ENCODE measurements around the gene EPHB2. TPM values are rescaled to one million over a fixed set of nuclear protein-coding genes. Genes with fewer than 3 reads are reported as not detected.

EPHB2 gene
- total RNA-seq, 2 donors from 2014 or later = 34.0 to 50.7 TPM

GRCh38 chr1:22825486-22826189, 115.0 kb downstream of the EPHB2 start:
- TF ChIP-seq, protein P1, sequence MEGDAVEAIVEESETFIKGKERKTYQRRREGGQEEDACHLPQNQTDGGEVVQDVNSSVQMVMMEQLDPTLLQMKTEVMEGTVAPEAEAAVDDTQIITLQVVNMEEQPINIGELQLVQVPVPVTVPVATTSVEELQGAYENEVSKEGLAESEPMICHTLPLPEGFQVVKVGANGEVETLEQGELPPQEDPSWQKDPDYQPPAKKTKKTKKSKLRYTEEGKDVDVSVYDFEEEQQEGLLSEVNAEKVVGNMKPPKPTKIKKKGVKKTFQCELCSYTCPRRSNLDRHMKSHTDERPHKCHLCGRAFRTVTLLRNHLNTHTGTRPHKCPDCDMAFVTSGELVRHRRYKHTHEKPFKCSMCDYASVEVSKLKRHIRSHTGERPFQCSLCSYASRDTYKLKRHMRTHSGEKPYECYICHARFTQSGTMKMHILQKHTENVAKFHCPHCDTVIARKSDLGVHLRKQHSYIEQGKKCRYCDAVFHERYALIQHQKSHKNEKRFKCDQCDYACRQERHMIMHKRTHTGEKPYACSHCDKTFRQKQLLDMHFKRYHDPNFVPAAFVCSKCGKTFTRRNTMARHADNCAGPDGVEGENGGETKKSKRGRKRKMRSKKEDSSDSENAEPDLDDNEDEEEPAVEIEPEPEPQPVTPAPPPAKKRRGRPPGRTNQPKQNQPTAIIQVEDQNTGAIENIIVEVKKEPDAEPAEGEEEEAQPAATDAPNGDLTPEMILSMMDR (conservative IDR thresholded peaks at IDR 0.05) = no peak
- Histone ChIP-seq H3K27ac (ENCODE audit: low read depth, low read length) (no peak overlapping the region), H3K36me3 (ENCODE audit: control insufficient read depth, insufficient read depth, low read length) (no peaks in the 10 kb centered on the region), H3K9me3 (ENCODE audit: control insufficient read depth, low read length) (no peaks in the 10 kb centered on the region), H3K4me1 (ENCODE audit: control insufficient read depth, insufficient read depth, low read length) (peaks cover 18% of the 10 kb centered on the region), H3K9ac (ENCODE audit: extremely low read depth, low read length, poor library complexity, severe bottlenecking) (no peak overlapping the region), H3K4me3 (ENCODE audit: low read length) (no peak overlapping the region), H3K27me3 (ENCODE audit: control insufficient read depth, insufficient read depth, low read length, poor library complexity, severe bottlenecking) (no peaks in the 10 kb centered on the region)
- Mint-ChIP-seq H3K4me1 (peaks cover 35% of the 10 kb centered on the region), H3K9me3 (no peaks in the 10 kb centered on the region), H3K27ac (peak overlapping the region; percentile 68), H3K36me3 (ENCODE audit: low read depth) (no peaks in the 10 kb centered on the region), H3K4me3 (no peak overlapping the region), H3K27me3 (ENCODE audit: insufficient read depth) (peaks cover 2% of the 10 kb centered on the region)
- WGBS, 2 experiments (ENCODE audit: insufficient coverage in 1 of 2, insufficient read length in 1 of 2) = 78 to 82% methylated on average over 4 of the region's 4 CpGs
- DNase-seq = no peak

GRCh38 chr1:22826604-22827580, 116.3 kb downstream of the EPHB2 start:
- Mint-ChIP-seq H3K27ac (peak overlapping the region; percentile 79), H3K4me1 (peaks cover 35% of the 10 kb centered on the region), H3K9me3 (no peaks in the 10 kb centered on the region), H3K4me3 (peak overlapping the region; percentile 17), H3K36me3 (ENCODE audit: low read depth) (no peaks in the 10 kb centered on the region), H3K27me3 (ENCODE audit: insufficient read depth) (peaks cover 2% of the 10 kb centered on the region)
- no peak overlapping the region for H3K9ac ChIP-seq (ENCODE audit: extremely low read depth, low read length, poor library complexity, severe bottlenecking)
- no peaks in the 10 kb centered on the region for H3K9me3 ChIP-seq (ENCODE audit: control insufficient read depth, low read length)
- TF ChIP-seq, protein P1 (conservative IDR thresholded peaks at IDR 0.05) = no peak
- WGBS, 2 experiments (ENCODE audit: insufficient coverage in 1 of 2, insufficient read length in 1 of 2) = 58 to 78% methylated on average over 4 to 15 of the region's 15 CpGs
- peak; percentile 71 for DNase-seq
- H3K36me3 ChIP-seq (ENCODE audit: control insufficient read depth, insufficient read depth, low read length) = no peaks in the 10 kb centered on the region
- peak overlapping the region; percentile 29 for H3K27ac ChIP-seq (ENCODE audit: low read depth, low read length)
- no peak overlapping the region for H3K4me3 ChIP-seq (ENCODE audit: low read length)
- no peaks in the 10 kb centered on the region for H3K27me3 ChIP-seq (ENCODE audit: control insufficient read depth, insufficient read depth, low read length, poor library complexity, severe bottlenecking)
- H3K4me1 ChIP-seq (ENCODE audit: control insufficient read depth, insufficient read depth, low read length) = peaks cover 18% of the 10 kb centered on the region

DNA sequence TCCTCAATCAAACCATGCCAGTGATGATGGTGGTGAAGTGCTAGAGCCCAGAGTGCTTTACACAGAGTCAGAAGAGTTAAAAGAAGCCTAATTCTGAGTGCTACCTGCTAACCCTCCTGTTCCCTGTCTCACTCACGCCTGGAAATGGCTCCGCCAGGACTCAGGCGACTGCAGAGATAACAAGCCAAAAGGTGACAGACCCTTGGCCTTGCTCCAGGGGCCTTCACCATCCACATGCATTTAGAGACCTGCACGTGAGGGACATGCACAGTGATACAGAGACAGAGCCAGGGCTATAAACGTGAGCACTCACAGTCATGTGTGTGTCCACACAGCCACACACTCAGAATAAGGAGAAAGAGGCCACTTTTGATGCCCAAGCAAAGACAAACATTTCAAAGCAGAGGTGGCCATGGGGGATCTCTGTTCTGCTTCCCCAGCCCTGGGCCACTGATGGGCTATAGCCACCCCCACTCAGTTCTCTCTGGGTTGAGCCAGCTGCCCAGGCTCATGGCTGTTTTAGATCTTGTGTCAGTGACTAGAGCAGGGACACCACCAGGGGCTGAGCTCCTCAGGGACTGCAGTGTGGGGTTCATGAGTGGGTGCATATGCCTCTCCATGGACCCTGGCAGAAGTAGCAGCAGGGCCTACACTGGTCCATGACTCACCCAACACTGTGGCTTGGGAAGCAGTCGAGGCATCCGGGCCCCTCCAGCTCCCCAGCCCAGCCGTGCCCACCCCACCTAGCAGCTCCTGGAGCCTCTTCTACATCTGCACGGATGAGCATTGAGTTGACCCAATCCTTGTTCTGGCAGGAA, 117.2 kb downstream of the EPHB2 start:
- Histone ChIP-seq H3K4me3 (ENCODE audit: low read length) (no peak overlapping the region), H3K9ac (ENCODE audit: extremely low read depth, low read length, poor library complexity, severe bottlenecking) (no peak overlapping the region), H3K36me3 (ENCODE audit: control insufficient read depth, insufficient read depth, low read length) (no peaks in the 10 kb centered on the region), H3K4me1 (ENCODE audit: control insufficient read depth, insufficient read depth, low read length) (peaks cover 18% of the 10 kb centered on the region), H3K27ac (ENCODE audit: low read depth, low read length) (no peak overlapping the region), H3K9me3 (ENCODE audit: control insufficient read depth, low read length) (no peaks in the 10 kb centered on the region), H3K27me3 (ENCODE audit: control insufficient read depth, insufficient read depth, low read length, poor library complexity, severe bottlenecking) (no peaks in the 10 kb centered on the region)
- H3K4me3 Mint-ChIP-seq = no peak overlapping the region
- no peaks in the 10 kb centered on the region for H3K36me3 Mint-ChIP-seq (ENCODE audit: low read depth)
- peak; percentile 69 for DNase-seq
- peak overlapping the region; percentile 79 for H3K27ac Mint-ChIP-seq
- TF ChIP-seq, protein P1 (conservative IDR thresholded peaks at IDR 0.05) = no peak
- H3K4me1 Mint-ChIP-seq = peaks cover 35% of the 10 kb centered on the region
- 57 to 74% methylated on average over 4 to 9 of the region's 9 CpGs for WGBS, 2 experiments (ENCODE audit: insufficient coverage in 1 of 2, insufficient read length in 1 of 2)
- H3K9me3 Mint-ChIP-seq = no peaks in the 10 kb centered on the region
- H3K27me3 Mint-ChIP-seq (ENCODE audit: insufficient read depth) = peaks cover 2% of the 10 kb centered on the region
